HFFc6 (cell line): ENCODE measurements around the gene KRT79. TPM values are rescaled to one million over a fixed set of nuclear protein-coding genes. Genes with fewer than 3 reads are reported as not detected.

Source experiments
- DNase-seq: peaks from one replicate; pipeline ENCODE4 v3.0.0-alpha.2; 2018
- H3K27ac Mint-ChIP-seq: 2 replicates; pipeline ENCODE4 v1.8.0; 2020; ENCODE audit warnings: mild to moderate bottlenecking, mixed read lengths
- H3K27me3 Mint-ChIP-seq: 2 replicates; pipeline ENCODE4 v1.8.0; 2021; ENCODE audit warnings: mild to moderate bottlenecking, moderate library complexity, mixed read lengths; ENCODE audit not compliant: insufficient read depth
- H3K36me3 Mint-ChIP-seq: 2 replicates; pipeline ENCODE4 v1.8.0; 2021; ENCODE audit warnings: low read depth, mixed read lengths
- H3K4me1 Mint-ChIP-seq: 2 replicates; pipeline ENCODE4 v1.8.0; 2020; ENCODE audit warnings: low read depth, mixed read lengths
- H3K4me3 Mint-ChIP-seq: 2 replicates; pipeline ENCODE4 v1.8.0; 2020; ENCODE audit warnings: mild to moderate bottlenecking, moderate library complexity, mixed read lengths
- H3K9me3 Mint-ChIP-seq: 2 replicates; pipeline ENCODE4 v1.8.0; 2020; ENCODE audit warnings: mild to moderate bottlenecking, mixed read lengths
- total RNA-seq, 6 experiments: library from RNA; stranded (reverse); fragmentation: NEBNext Ultra II Directional; extraction: Animal tissue kit (Norgen Biotek cat#: 25700); gene quantifications; 2 replicates in 1 of 6; 3 replicates in 5 of 6; pipeline ENCODE4 v1.2.3, GENCODE V29; 2021
- TF ChIP-seq, protein P1 (sequence below): fragments of 200-600 bp; sonication (generic); IDR thresholded peaks from 2 replicates; pipeline ENCODE4 v1.5.0; 2021; ENCODE audit warnings: antibody characterized with exemption, mild to moderate bottlenecking

Gene KRT79
- total RNA-seq, 6 experiments from 2014 or later, result not detected

DNA sequence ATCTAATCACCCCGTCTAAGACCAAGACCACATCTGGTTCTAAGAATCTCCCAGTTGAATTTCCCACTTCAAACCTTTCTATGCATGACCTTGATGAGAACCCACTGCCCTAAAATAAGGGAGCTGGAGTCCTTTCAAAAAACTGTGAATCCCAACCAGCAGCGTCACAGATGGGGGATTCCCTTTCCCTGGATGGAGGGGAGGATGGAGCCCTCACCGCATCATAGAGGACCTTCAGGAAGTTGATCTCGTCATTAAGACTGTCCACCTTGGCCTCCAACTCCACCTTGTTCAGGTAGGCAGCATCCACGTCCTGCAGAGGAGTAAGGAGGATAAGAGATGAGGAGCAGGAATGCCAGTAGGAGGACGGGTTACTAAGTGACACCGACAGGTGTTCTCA lies 24.9 kb downstream of the KRT79 start:
- Mint-ChIP-seq H3K4me1 (peaks cover 2% of the 10 kb centered on the region), H3K36me3 (no peaks in the 10 kb centered on the region), H3K27ac (no peak overlapping the region), H3K27me3 (peaks cover 48% of the 10 kb centered on the region), H3K4me3 (no peak overlapping the region), H3K9me3 (no peaks in the 10 kb centered on the region)
- DNase-seq, result no peak
- TF ChIP-seq, protein P1, sequence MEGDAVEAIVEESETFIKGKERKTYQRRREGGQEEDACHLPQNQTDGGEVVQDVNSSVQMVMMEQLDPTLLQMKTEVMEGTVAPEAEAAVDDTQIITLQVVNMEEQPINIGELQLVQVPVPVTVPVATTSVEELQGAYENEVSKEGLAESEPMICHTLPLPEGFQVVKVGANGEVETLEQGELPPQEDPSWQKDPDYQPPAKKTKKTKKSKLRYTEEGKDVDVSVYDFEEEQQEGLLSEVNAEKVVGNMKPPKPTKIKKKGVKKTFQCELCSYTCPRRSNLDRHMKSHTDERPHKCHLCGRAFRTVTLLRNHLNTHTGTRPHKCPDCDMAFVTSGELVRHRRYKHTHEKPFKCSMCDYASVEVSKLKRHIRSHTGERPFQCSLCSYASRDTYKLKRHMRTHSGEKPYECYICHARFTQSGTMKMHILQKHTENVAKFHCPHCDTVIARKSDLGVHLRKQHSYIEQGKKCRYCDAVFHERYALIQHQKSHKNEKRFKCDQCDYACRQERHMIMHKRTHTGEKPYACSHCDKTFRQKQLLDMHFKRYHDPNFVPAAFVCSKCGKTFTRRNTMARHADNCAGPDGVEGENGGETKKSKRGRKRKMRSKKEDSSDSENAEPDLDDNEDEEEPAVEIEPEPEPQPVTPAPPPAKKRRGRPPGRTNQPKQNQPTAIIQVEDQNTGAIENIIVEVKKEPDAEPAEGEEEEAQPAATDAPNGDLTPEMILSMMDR, result no peak

DNA sequence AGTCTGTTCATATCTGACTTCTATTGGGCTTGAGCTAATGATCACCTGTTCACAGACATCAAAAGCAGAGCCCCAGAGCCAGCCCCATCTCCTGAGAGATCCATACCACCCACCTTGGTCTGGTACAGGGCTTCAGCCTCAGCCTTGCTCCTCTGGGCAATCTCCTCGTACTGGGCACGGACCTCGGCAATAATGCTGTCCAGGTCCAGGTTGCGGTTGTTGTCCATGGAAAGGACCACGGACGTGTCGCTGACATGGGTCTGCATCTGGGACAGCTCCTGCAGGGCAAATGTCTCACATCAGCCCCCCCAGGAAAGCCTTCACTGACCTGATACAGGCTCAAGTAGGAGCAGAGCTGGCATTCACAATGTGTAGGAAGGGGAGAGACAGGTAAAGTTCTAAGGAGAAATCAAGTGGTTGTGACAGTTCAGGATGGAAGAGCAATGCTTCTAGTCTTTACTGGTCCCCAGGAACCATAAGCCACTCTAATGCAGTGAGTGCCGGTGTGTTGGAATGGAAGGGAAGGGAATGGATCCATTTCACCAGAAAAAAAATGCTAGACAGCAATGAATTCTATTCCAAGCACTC lies 25.4 kb downstream of the KRT79 start:
- Mint-ChIP-seq H3K4me1 (no peaks in the 10 kb centered on the region), H3K27ac (no peak overlapping the region), H3K4me3 (no peak overlapping the region), H3K9me3 (no peaks in the 10 kb centered on the region), H3K27me3 (peaks cover 50% of the 10 kb centered on the region), H3K36me3 (no peaks in the 10 kb centered on the region)
- TF ChIP-seq, protein P1, result no peak
- no peak for DNase-seq

DNA sequence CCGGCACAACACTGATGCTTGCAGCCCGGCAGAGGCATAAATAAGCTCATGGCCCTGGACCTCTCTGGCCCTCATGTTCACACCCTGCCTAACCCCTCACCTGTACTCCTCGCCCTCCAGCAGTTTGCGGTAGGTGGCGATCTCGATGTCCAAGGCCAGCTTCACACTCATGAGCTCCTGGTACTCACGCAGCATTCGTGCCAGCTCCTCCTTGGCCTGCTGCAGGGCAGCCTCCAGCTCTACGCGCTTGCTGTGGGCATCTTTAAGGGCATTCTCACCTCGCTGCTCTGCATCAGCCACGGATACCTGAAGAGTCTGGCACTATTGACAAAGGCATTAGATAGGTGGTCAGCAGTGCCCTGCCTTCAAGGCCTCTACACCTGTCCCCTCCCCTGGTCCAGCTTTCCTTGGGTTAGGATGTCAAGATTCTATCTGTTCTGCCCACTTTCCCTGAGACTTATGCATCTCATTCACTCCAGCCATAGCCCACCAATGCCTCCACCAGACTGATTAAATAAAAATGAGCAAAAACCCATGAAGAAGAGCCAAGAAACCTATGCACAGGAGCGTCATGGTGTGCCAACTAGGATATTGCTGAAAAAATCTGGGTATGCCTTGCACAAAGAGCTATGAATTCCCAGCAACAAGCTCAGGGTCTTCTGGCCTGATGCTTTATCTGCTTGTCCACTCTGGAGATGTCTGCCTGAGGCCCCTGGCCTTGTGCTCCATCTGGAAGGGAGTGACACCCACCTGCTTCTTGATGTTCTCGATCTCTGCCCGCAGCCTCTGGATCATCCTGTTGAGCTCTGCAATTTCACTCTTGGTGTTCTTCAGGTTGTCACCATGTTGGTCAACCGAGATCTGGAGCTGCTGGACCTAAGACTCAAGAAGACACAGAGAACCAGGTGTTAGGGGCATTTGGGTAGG lies 26.3 kb downstream of the KRT79 start:
- H3K4me3 Mint-ChIP-seq, result no peak overlapping the region
- peaks cover 53% of the 10 kb centered on the region for H3K27me3 Mint-ChIP-seq
- TF ChIP-seq, protein P1, result no peak
- no peaks in the 10 kb centered on the region for H3K4me1 Mint-ChIP-seq
- H3K36me3 Mint-ChIP-seq, result no peaks in the 10 kb centered on the region
- no peak for DNase-seq
- no peak overlapping the region for H3K27ac Mint-ChIP-seq
- H3K9me3 Mint-ChIP-seq, result no peaks in the 10 kb centered on the region

DNA sequence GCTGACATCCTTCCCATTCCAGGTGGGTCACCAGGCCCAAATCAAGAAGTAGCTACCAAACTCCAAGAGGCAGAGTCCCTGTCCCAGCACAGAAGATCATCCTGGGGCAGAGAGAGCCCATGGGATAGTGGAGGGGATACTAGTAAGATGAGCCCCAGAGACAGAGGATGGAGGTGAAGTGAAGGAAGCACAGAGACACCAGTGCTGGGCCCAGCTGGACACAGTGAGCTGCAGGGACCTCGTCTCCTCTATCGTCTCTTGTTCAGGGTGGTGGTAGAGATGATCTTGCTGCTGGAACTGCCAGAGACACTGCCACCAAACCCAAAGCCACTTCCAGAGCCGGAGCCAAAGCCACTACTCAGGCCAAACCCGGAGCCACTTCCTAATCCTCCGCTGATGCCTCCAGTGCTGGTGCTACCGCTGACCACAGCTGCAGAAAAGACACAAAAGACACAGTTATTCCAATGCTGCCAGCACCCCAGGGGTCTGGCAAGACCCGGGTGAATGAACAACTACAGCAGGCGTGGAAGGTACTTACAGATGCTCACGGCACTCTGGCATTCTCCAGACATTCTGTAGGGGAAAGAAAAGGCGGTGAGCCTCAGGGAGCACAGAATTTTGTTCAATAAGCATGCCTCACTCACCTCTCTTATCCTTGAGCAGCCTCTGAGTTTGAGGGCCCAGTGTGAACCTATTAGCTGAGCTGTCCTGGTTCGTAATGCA lies 27.1 kb downstream of the KRT79 start:
- Mint-ChIP-seq H3K27ac (no peak overlapping the region), H3K9me3 (no peaks in the 10 kb centered on the region), H3K4me3 (no peak overlapping the region), H3K4me1 (no peaks in the 10 kb centered on the region), H3K27me3 (peaks cover 48% of the 10 kb centered on the region), H3K36me3 (no peaks in the 10 kb centered on the region)
- DNase-seq, result no peak
- TF ChIP-seq, protein P1, result no peak

DNA sequence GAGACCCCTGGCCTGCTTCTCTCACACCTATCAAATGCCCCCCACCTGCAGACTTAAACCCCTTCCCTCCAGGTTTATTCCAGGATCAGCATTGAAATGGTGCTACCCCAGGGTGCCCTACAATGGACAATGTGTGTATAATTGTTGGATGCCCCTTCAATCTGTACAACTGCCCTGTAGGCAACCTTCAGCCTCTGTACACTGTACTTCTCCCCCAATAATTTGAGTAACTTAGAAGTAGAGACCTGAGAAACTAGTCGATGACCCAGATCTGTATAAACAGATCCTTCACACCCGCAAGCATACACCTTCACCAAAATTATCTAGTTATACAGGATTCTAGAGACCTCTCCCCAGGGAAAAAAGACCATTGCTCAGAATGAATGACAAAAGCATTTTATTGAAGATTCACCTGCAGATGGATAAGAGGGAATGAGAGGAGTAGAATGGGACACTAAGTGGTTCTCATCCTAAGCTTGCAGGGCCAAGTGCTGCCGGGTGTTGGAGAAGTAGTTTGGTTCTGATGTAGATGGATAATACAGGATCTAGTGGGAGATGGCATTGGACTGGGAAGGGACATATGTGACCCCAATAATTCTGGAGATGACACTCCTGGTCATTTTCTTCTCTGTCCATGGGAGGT lies 27.8 kb downstream of the KRT79 start:
- Mint-ChIP-seq H3K4me1 (no peaks in the 10 kb centered on the region), H3K36me3 (no peaks in the 10 kb centered on the region), H3K4me3 (no peak overlapping the region), H3K9me3 (no peaks in the 10 kb centered on the region), H3K27ac (no peak overlapping the region), H3K27me3 (peaks cover 43% of the 10 kb centered on the region)
- DNase-seq, result no peak
- TF ChIP-seq, protein P1, result no peak
